ENCODE measurements around the gene RBFOX1. TPM values are rescaled to one million over a fixed set of nuclear protein-coding genes. Genes with fewer than 3 reads are reported as not detected.

RBFOX1 gene
- total RNA-seq, 4 donors from 2014 or later: not detected

DNA sequence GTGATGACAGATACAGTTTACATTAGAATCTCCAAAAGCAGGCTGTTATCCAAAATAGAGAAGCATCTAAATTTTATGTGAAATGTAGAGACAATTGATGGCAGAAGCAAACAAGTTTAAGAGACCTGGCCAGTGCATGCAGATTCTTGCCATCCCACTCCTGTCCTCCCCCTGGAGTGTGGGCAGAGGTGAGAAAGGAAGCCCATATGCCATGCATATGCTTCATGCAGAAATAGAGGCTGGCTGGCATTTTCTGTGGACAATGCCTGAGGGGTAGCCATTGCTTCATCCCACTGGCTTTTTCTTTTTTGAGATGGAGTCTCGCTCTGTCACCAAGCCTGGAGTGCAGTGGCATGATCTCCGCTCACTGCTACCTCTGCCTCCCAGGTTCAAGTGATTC lies 382.1 kb downstream of the RBFOX1 start:
- no peaks in the 10 kb centered on the region for H3K36me3 ChIP-seq
- no peaks in the 10 kb centered on the region for H3K9me3 ChIP-seq
- no peaks in the 10 kb centered on the region for H3K4me1 ChIP-seq
- 95% methylated on average over 2 of the region's 2 CpGs for WGBS
- no peak overlapping the region for H3K4me3 ChIP-seq
- DNase-seq (ENCODE audit: extremely low spot score): no peak
- TF ChIP-seq POLR2A (IDR thresholded peaks at IDR 0.05; ENCODE audit: low read depth) (no peak), POLR2AphosphoS5 (IDR thresholded peaks at IDR 0.05) (no peak), EP300 (IDR thresholded peaks at IDR 0.05) (no peak)
- TF ChIP-seq, protein P1, sequence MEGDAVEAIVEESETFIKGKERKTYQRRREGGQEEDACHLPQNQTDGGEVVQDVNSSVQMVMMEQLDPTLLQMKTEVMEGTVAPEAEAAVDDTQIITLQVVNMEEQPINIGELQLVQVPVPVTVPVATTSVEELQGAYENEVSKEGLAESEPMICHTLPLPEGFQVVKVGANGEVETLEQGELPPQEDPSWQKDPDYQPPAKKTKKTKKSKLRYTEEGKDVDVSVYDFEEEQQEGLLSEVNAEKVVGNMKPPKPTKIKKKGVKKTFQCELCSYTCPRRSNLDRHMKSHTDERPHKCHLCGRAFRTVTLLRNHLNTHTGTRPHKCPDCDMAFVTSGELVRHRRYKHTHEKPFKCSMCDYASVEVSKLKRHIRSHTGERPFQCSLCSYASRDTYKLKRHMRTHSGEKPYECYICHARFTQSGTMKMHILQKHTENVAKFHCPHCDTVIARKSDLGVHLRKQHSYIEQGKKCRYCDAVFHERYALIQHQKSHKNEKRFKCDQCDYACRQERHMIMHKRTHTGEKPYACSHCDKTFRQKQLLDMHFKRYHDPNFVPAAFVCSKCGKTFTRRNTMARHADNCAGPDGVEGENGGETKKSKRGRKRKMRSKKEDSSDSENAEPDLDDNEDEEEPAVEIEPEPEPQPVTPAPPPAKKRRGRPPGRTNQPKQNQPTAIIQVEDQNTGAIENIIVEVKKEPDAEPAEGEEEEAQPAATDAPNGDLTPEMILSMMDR (IDR thresholded peaks at IDR 0.05): no peak
- H3K27me3 ChIP-seq: peaks cover 0 to 5% (median 0%) of the 10 kb centered on the region in 4 donors
- intact Hi-C loops (cut with DNase I): no loop called here
- H3K27ac ChIP-seq (replicated peaks in 1 of 4): no peak overlapping the region

DNA sequence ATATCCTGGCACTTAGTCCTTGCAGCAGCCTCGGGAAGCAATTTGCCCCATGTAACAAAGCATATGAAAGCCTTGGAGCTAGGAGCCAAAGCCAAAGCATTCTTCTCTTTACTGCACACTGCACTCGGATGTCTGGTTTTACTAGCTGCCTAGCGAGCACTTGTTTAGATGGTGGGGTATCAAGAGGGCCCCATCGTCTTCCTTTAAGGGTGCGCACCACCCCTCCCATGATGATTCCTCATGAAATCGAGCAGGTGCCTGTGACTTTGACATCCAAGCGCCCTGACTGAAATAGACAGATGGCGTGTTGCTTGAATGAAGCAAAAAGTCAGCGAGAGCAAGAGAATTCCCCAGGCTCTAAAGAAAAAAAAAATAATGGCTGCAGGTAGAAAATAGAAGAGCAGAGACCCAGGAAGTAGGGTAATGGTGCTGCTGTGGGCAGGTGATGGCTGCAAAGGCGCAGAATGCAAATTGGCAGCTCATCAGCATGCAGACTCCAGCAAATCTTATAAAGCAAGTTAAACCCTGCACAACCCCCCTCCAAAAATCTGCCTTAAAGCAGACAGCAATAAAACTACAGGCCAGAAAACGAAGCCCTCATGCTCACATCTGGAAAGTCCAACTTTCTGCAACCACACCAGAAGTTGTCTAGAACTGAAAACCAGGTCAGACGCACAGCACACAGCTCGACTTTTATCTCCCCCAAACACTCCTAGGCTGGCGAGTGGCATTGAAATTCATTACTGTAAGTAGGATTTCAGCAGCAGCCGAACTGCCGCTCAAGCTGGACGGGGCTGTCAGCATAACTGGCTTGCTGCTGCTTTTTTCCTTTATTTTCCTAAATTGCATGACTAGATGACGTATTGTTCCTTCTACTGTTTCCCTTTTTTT lies 384.3 kb downstream of the RBFOX1 start:
- no peak for TF ChIP-seq POLR2AphosphoS5 (IDR thresholded peaks at IDR 0.05)
- H3K27me3 ChIP-seq: peaks cover 0 to 2% (median 0%) of the 10 kb centered on the region in 4 donors
- no peak overlapping the region for H3K27ac ChIP-seq (replicated peaks in 1 of 4)
- no peak for DNase-seq (ENCODE audit: extremely low spot score)
- H3K36me3 ChIP-seq: no peaks in the 10 kb centered on the region
- H3K9me3 ChIP-seq: no peaks in the 10 kb centered on the region
- intact Hi-C loops (cut with DNase I): no loop called here
- H3K4me1 ChIP-seq: no peaks in the 10 kb centered on the region
- 50% methylated on average over 18 of the region's 18 CpGs for WGBS
- no peak overlapping the region for H3K4me3 ChIP-seq

DNA sequence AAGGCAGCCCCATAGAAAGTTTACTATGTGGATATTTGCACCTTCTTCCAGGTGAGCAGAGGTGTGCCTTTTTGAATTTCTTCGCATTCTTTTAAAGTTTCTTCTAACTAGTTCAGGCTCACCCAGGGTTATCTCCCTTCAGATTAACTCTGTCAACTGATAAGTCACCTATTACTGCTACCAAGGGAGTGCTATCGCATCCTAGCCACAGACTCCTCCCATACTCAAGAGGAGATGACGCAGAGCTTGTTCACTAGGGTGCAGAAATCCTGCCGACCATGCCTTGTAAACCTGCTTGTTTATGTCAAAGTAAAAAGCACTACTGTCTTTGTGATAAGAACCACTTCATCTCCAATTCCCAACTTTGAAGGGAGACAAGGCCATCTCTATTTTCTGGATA lies 390.1 kb downstream of the RBFOX1 start:
- DNase-seq (ENCODE audit: extremely low spot score): no peak
- Histone ChIP-seq H3K4me1 (no peaks in the 10 kb centered on the region), H3K27ac (replicated peaks in 1 of 4) (no peak overlapping the region), H3K9me3 (no peaks in the 10 kb centered on the region), H3K27me3 (no peaks in the 10 kb centered on the region), H3K36me3 (no peaks in the 10 kb centered on the region), H3K4me3 (no peak overlapping the region)
- intact Hi-C loops (cut with DNase I): no loop called here
- TF ChIP-seq POLR2A (IDR thresholded peaks at IDR 0.05; ENCODE audit: low read depth) (no peak), EP300 (IDR thresholded peaks at IDR 0.05) (no peak), POLR2AphosphoS5 (IDR thresholded peaks at IDR 0.05) (no peak)
- TF ChIP-seq, protein P1 (IDR thresholded peaks at IDR 0.05): no peak
- 77% methylated on average over 4 of the region's 4 CpGs for WGBS

DNA sequence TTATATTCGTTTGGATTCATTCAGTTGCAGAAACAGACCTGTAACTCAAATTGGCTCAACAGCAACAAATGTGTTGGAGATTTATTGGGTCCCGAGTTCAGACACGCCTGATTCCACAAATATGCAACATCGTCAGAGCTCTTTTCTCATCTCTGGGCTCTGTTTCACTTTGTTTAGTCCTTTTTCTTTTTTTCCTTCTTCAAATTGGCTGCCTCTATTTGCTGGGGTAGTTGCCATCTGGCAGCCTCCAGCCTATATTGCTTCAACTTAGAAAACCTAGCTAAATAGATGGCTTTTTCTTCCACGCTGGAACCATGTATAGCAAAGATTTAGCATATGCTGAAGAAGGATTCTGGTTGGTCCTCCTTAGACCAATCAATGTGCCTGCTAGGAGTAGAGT lies 398.5 kb downstream of the RBFOX1 start:
- H3K27ac ChIP-seq (replicated peaks in 1 of 4): no peak overlapping the region
- TF ChIP-seq POLR2AphosphoS5 (IDR thresholded peaks at IDR 0.05) (no peak), EP300 (IDR thresholded peaks at IDR 0.05) (no peak), POLR2A (IDR thresholded peaks at IDR 0.05; ENCODE audit: low read depth) (no peak)
- TF ChIP-seq, protein P1 (IDR thresholded peaks at IDR 0.05): no peak
- no peaks in the 10 kb centered on the region for H3K4me1 ChIP-seq
- H3K27me3 ChIP-seq: no peaks in the 10 kb centered on the region
- H3K9me3 ChIP-seq: peaks cover 0 to 5% (median 0%) of the 10 kb centered on the region in 4 donors
- 85% methylated on average over 5 of the region's 5 CpGs for whole genome bisulfite sequencing
- no peaks in the 10 kb centered on the region for H3K36me3 ChIP-seq
- no peak overlapping the region for H3K4me3 ChIP-seq
- DNase-seq (ENCODE audit: extremely low spot score): no peak
- intact Hi-C loops (cut with DNase I): no loop called here

DNA sequence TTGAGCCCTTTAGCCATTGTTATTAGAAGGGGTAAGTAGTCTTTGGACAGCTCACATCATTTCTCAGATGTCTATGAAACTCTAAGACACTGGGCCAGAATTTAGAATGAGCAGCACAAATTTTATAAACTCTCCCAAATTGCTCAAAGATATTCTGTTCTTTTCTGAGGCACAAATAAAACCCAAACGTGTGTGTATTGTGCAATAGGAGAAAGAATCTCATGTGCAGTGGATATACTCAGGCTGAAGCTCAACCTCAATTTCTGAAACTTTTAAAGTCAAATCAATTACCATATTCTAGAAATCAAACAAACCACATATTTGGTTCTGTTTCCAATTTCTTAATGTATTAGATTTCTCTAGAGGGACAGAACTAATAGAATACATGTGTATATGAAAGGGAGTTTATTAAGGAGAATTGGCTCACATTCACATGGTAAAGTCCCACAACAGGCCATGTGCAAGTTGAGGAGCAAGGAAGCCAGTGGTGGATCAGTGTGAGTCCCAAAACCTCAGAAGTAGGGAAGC lies 403.6 kb downstream of the RBFOX1 start:
- Histone ChIP-seq H3K4me1 (no peaks in the 10 kb centered on the region), H3K27ac (replicated peaks in 1 of 4) (no peak overlapping the region), H3K27me3 (no peaks in the 10 kb centered on the region), H3K36me3 (no peaks in the 10 kb centered on the region), H3K4me3 (no peak overlapping the region), H3K9me3 (peaks cover 0 to 2% (median 0%) of the 10 kb centered on the region in 4 donors)
- intact Hi-C loops (cut with DNase I): no loop called here
- no peak for DNase-seq (ENCODE audit: extremely low spot score)
- WGBS: 0% methylated on average over 1 of the region's 1 CpG
- TF ChIP-seq POLR2A (IDR thresholded peaks at IDR 0.05; ENCODE audit: low read depth) (no peak), POLR2AphosphoS5 (IDR thresholded peaks at IDR 0.05) (no peak), EP300 (IDR thresholded peaks at IDR 0.05) (no peak)
- TF ChIP-seq, protein P1 (IDR thresholded peaks at IDR 0.05): no peak
